Endodermal cell (in vitro differentiated cells): ENCODE data around the gene FBXO2. TPM values are rescaled to one million over a fixed set of nuclear protein-coding genes. Genes with fewer than 3 reads are reported as not detected.

Experiments used
- DNase-seq: peaks from one replicate; pipeline ENCODE4 v3.0.0-alpha.2; 2017
- H3K27ac ChIP-seq: 2 replicates; pipeline ENCODE4 v1.5.1; 2013; ENCODE audit warnings: mild to moderate bottlenecking, low read depth, low read length, moderate library complexity
- H3K27me3 ChIP-seq: 2 replicates; pipeline ENCODE4 v1.6.1; 2013; ENCODE audit warnings: mild to moderate bottlenecking, low read length, moderate library complexity; ENCODE audit not compliant: insufficient read depth, control insufficient read depth, poor library complexity, severe bottlenecking
- H3K36me3 ChIP-seq: 2 replicates; pipeline ENCODE4 v1.7.0; 2013; ENCODE audit warnings: mild to moderate bottlenecking, low read length, moderate library complexity; ENCODE audit not compliant: control insufficient read depth, insufficient read depth
- H3K4me1 ChIP-seq: one replicate; pipeline ENCODE4 v1.7.0; 2013; ENCODE audit warnings: low read length; ENCODE audit not compliant: control insufficient read depth, insufficient read depth
- H3K4me3 ChIP-seq: 2 replicates; pipeline ENCODE4 v1.5.1; 2013; ENCODE audit warnings: mild to moderate bottlenecking, low read length, moderate library complexity
- H3K9ac ChIP-seq: 2 replicates; pipeline ENCODE4 v1.6.1; 2013; ENCODE audit warnings: mild to moderate bottlenecking, low read length, moderate library complexity; ENCODE audit not compliant: poor library complexity, severe bottlenecking; ENCODE audit errors: extremely low read depth
- H3K9me3 ChIP-seq: 2 replicates; pipeline ENCODE4 v1.6.1; 2013; ENCODE audit warnings: mild to moderate bottlenecking, low read length, moderate library complexity; ENCODE audit not compliant: control insufficient read depth
- H3K27ac Mint-ChIP-seq: 2 replicates; pipeline ENCODE4 v1.8.0; 2020; ENCODE audit warnings: mixed read lengths
- H3K27me3 Mint-ChIP-seq: 2 replicates; pipeline ENCODE4 v1.8.0; 2021; ENCODE audit warnings: mild to moderate bottlenecking, mixed read lengths; ENCODE audit not compliant: insufficient read depth
- H3K36me3 Mint-ChIP-seq: 2 replicates; pipeline ENCODE4 v1.8.0; 2020; ENCODE audit warnings: low read depth, mixed read lengths
- H3K4me1 Mint-ChIP-seq: 2 replicates; pipeline ENCODE4 v1.8.0; 2020; ENCODE audit warnings: mixed read lengths
- H3K4me3 Mint-ChIP-seq: 2 replicates; pipeline ENCODE4 v1.8.0; 2020; ENCODE audit warnings: mild to moderate bottlenecking, moderate library complexity, mixed read lengths
- H3K9me3 Mint-ChIP-seq: 2 replicates; pipeline ENCODE4 v1.8.0; 2020; ENCODE audit warnings: mild to moderate bottlenecking, mixed read lengths
- WGBS, 2 experiments: methylation state at CpG; one replicate each; pipeline versions ENCODE4 v1.1.5 to v1.1.7; 2013; ENCODE audit warnings: missing lambda C conversion rate in 2 of 2, mixed read lengths in 1 of 2; ENCODE audit not compliant: insufficient coverage in 1 of 2, insufficient read length in 1 of 2; 5-methylcytosine and 5-hydroxymethylcytosine counted together
- total RNA-seq, 2 donors: library from RNA; stranded (reverse); fragmentation: NEBNext Ultra II Directional in 1 of 2; extraction: Animal tissue kit (Norgen Biotek cat#: 25700) in 1 of 2; gene quantifications; 2 replicates in 1 of 2; 3 replicates in 1 of 2; pipeline ENCODE4 v1.2.1, GENCODE V29; 2021
- TF ChIP-seq, protein P1 (sequence below): fragments of 200-600 bp; sonication (generic); conservative IDR thresholded peaks from 2 replicates; pipeline ENCODE4 v1.5.0; 2021; ENCODE audit warnings: antibody characterized with exemption, mild to moderate bottlenecking

FBXO2 gene
- total RNA-seq, 2 donors from 2014 or later = 14.1 to 32.0 TPM

- H3K27me3 Mint-ChIP-seq = no peaks in the 10 kb centered on the region
- Histone ChIP-seq H3K4me1 (peaks cover 3% of the 10 kb centered on the region), H3K9me3 (no peaks in the 10 kb centered on the region), H3K27me3 (no peaks in the 10 kb centered on the region), H3K4me3 (no peak overlapping the region), H3K9ac (no peak overlapping the region), H3K36me3 (no peaks in the 10 kb centered on the region), H3K27ac (peak overlapping the region; percentile 79)
- no peak overlapping the region for H3K4me3 Mint-ChIP-seq
- no peaks in the 10 kb centered on the region for H3K9me3 Mint-ChIP-seq
- WGBS, 2 experiments = 90 to 91% methylated on average over 14 to 15 of the region's 15 CpGs
- TF ChIP-seq, protein P1, sequence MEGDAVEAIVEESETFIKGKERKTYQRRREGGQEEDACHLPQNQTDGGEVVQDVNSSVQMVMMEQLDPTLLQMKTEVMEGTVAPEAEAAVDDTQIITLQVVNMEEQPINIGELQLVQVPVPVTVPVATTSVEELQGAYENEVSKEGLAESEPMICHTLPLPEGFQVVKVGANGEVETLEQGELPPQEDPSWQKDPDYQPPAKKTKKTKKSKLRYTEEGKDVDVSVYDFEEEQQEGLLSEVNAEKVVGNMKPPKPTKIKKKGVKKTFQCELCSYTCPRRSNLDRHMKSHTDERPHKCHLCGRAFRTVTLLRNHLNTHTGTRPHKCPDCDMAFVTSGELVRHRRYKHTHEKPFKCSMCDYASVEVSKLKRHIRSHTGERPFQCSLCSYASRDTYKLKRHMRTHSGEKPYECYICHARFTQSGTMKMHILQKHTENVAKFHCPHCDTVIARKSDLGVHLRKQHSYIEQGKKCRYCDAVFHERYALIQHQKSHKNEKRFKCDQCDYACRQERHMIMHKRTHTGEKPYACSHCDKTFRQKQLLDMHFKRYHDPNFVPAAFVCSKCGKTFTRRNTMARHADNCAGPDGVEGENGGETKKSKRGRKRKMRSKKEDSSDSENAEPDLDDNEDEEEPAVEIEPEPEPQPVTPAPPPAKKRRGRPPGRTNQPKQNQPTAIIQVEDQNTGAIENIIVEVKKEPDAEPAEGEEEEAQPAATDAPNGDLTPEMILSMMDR = no peak
- no peak overlapping the region for H3K27ac Mint-ChIP-seq
- peaks cover 30% of the 10 kb centered on the region for H3K4me1 Mint-ChIP-seq
- H3K36me3 Mint-ChIP-seq = no peaks in the 10 kb centered on the region
- no peak for DNase-seq
Observed at GRCh38 chr1:11701981-11702803, 48.0 kb upstream of the FBXO2 start.

- Histone ChIP-seq H3K36me3 (no peaks in the 10 kb centered on the region), H3K4me3 (no peak overlapping the region), H3K9ac (no peak overlapping the region), H3K4me1 (peaks cover 3% of the 10 kb centered on the region), H3K27me3 (no peaks in the 10 kb centered on the region), H3K9me3 (no peaks in the 10 kb centered on the region), H3K27ac (peak overlapping the region; percentile 79)
- Mint-ChIP-seq H3K27me3 (no peaks in the 10 kb centered on the region), H3K4me3 (no peak overlapping the region), H3K4me1 (peaks cover 28% of the 10 kb centered on the region), H3K27ac (no peak overlapping the region), H3K9me3 (no peaks in the 10 kb centered on the region), H3K36me3 (no peaks in the 10 kb centered on the region)
- WGBS, 2 experiments = 51 to 80% methylated on average over 7 to 15 of the region's 15 CpGs
- TF ChIP-seq, protein P1 = no peak
- DNase-seq = no peak
Observed at GRCh38 chr1:11701551-11701961, 47.3 kb upstream of the FBXO2 start.

GRCh38 chr1:11700601-11701467, 46.6 kb upstream of the FBXO2 start:
- H3K27me3 Mint-ChIP-seq = no peaks in the 10 kb centered on the region
- Histone ChIP-seq H3K36me3 (no peaks in the 10 kb centered on the region), H3K27ac (peak overlapping the region; percentile 79), H3K9me3 (no peaks in the 10 kb centered on the region), H3K4me1 (peaks cover 3% of the 10 kb centered on the region), H3K4me3 (no peak overlapping the region), H3K9ac (no peak overlapping the region), H3K27me3 (no peaks in the 10 kb centered on the region)
- DNase-seq = no peak
- H3K4me1 Mint-ChIP-seq = peaks cover 29% of the 10 kb centered on the region
- 73 to 83% methylated on average over 28 to 34 of the region's 34 CpGs for WGBS, 2 experiments
- TF ChIP-seq, protein P1 = no peak
- H3K4me3 Mint-ChIP-seq = no peak overlapping the region
- H3K27ac Mint-ChIP-seq = no peak overlapping the region
- no peaks in the 10 kb centered on the region for H3K9me3 Mint-ChIP-seq
- H3K36me3 Mint-ChIP-seq = no peaks in the 10 kb centered on the region
